OCI-LY3 (cell line): ENCODE measurements around the gene XYLB.

ENCODE experiments used
- H2AFZ ChIP-seq: fragments of 200-600, 300-600 bp; shearing (Covaris generic); 2 replicates; pipeline ENCODE4 v1.6.0; 2014; ENCODE audit warnings: antibody characterized with exemption, low read depth, low read length
- H3K27ac ChIP-seq: fragments of 200-600, 300-600 bp; sonication (generic); 2 replicates; pipeline ENCODE4 v1.5.1; 2014; ENCODE audit warnings: mild to moderate bottlenecking, low read length, moderate library complexity, mixed read lengths
- H3K27me3 ChIP-seq: fragments of 200-600, 300-600 bp; sonication (generic); 2 replicates; pipeline ENCODE4 v1.6.1; 2014; ENCODE audit warnings: low read depth, low read length, mixed read lengths
- H3K36me3 ChIP-seq: fragments of 200-600, 300-600 bp; sonication (generic); replicated peaks from 2 replicates; pipeline ENCODE3; 2014; ENCODE audit warnings: low read depth, low read length, mixed read lengths
- H3K4me1 ChIP-seq: fragments of 300-600, 200-600 bp; sonication (generic); 2 replicates; pipeline ENCODE4 v1.6.1; 2014; ENCODE audit warnings: low read length, mixed read lengths
- H3K4me2 ChIP-seq: fragments of 200-600, 300-600 bp; sonication (generic); 2 replicates; pipeline ENCODE4 v1.6.1; 2014; ENCODE audit warnings: low read length, mixed read lengths
- H3K4me3 ChIP-seq: fragments of 300-600, 200-600 bp; sonication (generic); 2 replicates; pipeline ENCODE4 v1.5.1; 2014; ENCODE audit warnings: antibody characterized with exemption, mild to moderate bottlenecking, low read length, moderate library complexity
- H3K79me2 ChIP-seq: fragments of 300-600, 200-600 bp; shearing (Covaris generic); 2 replicates; pipeline ENCODE4 v1.6.1; 2014; ENCODE audit warnings: mild to moderate bottlenecking, low read length, mixed read lengths
- H3K9ac ChIP-seq: fragments of 300-600, 200-600 bp; shearing (Covaris generic); 2 replicates; pipeline ENCODE4 v1.6.0; 2014; ENCODE audit warnings: mild to moderate bottlenecking, low read length, moderate library complexity
- H3K9me3 ChIP-seq: fragments of 200-600, 300-600 bp; shearing (Covaris generic); 2 replicates; pipeline ENCODE4 v1.6.1; 2014; ENCODE audit warnings: low read length, mixed read lengths; ENCODE audit not compliant: insufficient read depth
- H4K20me1 ChIP-seq: fragments of 200-600, 300-600 bp; sonication (generic); 2 replicates; pipeline ENCODE4 v1.6.1; 2016; ENCODE audit warnings: low read length, mixed read lengths; ENCODE audit not compliant: insufficient read depth
- EZH2phosphoT487 ChIP-seq: fragments of 200-600 bp; shearing (Covaris generic); IDR thresholded peaks from 2 replicates; pipeline ENCODE4 v1.6.1; 2018; ENCODE audit warnings: antibody characterized with exemption, mixed run types, low read depth
- TF ChIP-seq, protein P1 (sequence below): fragments of 200-600, 300-600 bp; sonication (generic); IDR thresholded peaks from 2 replicates; pipeline ENCODE4 v1.5.1; 2014; ENCODE audit warnings: antibody characterized with exemption, low read length, low read depth

The XYLB gene

DNA sequence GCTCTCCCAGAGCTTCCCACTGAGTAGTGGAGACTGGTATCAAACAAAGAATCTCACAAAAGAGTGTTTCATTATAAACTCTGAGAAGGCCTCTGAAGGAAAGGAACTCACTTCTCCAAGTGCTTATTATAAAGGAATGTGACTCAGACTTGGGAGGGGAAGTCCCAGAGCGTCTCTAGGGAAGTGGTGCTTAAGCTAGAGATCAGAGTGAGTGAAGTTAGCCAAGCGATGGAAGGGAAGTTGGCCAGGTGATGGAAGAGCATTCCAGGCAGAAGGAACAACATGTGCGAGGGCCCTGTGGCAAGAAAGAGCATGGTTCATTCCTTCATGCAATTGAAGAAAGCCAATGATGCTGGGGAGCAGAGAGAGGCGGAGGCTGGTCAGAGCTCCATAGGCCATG lies 2.3 kb downstream of the XYLB start:
- Histone ChIP-seq H3K79me2 (peaks cover 43% of the 10 kb centered on the region), H3K36me3 (peaks cover 40% of the 10 kb centered on the region), H2AFZ (no peak overlapping the region), H3K4me1 (peaks cover 22% of the 10 kb centered on the region), H3K4me2 (no peak overlapping the region), H3K27me3 (no peaks in the 10 kb centered on the region), H3K9ac (no peak overlapping the region), H3K27ac (no peak overlapping the region), H4K20me1 (no peaks in the 10 kb centered on the region), H3K4me3 (no peak overlapping the region), H3K9me3 (0 out of 2 replicates have a peak, but pooled peaks cover 5% of the 10 kb centered on the region)
- no peak for TF ChIP-seq EZH2phosphoT487
- TF ChIP-seq, protein P1, sequence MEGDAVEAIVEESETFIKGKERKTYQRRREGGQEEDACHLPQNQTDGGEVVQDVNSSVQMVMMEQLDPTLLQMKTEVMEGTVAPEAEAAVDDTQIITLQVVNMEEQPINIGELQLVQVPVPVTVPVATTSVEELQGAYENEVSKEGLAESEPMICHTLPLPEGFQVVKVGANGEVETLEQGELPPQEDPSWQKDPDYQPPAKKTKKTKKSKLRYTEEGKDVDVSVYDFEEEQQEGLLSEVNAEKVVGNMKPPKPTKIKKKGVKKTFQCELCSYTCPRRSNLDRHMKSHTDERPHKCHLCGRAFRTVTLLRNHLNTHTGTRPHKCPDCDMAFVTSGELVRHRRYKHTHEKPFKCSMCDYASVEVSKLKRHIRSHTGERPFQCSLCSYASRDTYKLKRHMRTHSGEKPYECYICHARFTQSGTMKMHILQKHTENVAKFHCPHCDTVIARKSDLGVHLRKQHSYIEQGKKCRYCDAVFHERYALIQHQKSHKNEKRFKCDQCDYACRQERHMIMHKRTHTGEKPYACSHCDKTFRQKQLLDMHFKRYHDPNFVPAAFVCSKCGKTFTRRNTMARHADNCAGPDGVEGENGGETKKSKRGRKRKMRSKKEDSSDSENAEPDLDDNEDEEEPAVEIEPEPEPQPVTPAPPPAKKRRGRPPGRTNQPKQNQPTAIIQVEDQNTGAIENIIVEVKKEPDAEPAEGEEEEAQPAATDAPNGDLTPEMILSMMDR, result no peak

DNA sequence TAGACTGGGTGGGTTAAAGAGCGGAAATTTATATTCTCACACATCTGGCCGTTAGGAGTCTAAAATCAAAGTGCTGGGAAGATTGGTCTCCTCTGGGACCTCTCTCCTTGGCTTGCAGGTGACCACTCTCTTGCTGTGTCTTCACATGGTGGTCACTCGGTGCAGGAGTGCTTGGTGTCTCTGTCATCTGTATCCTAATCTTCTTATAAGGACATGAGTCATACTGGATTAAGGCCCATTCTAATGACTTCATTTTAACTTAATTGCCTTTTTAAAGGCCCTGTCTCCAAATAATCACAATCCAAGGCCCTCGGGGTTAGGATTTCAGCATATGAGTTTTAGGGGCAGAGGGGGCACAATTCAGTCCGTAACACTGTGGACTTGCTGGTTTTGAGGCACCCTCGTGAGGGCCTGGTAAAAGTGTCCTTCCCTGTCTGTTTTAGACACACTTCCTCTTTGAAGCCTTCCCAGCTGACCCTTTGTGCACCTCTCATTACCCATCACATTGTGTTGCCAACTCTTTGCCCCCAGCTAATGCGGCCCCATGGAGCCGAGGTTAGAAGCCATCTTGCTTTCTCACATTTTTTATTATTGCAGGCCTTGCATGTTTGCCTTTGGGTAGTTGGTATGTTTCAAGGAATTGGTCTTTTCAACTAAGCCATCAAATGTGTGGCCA lies 3.2 kb downstream of the XYLB start:
- no peaks in the 10 kb centered on the region for H4K20me1 ChIP-seq
- no peak for TF ChIP-seq EZH2phosphoT487
- TF ChIP-seq, protein P1, result no peak
- H2AFZ ChIP-seq, result no peak overlapping the region
- no peak overlapping the region for H3K27ac ChIP-seq
- H3K4me1 ChIP-seq, result peaks cover 22% of the 10 kb centered on the region
- peaks cover 43% of the 10 kb centered on the region for H3K36me3 ChIP-seq
- no peaks in the 10 kb centered on the region for H3K27me3 ChIP-seq
- no peaks in the 10 kb centered on the region for H3K9me3 ChIP-seq
- peaks cover 43% of the 10 kb centered on the region for H3K79me2 ChIP-seq
- H3K9ac ChIP-seq, result no peak overlapping the region
- no peak overlapping the region for H3K4me2 ChIP-seq
- H3K4me3 ChIP-seq, result no peak overlapping the region

DNA sequence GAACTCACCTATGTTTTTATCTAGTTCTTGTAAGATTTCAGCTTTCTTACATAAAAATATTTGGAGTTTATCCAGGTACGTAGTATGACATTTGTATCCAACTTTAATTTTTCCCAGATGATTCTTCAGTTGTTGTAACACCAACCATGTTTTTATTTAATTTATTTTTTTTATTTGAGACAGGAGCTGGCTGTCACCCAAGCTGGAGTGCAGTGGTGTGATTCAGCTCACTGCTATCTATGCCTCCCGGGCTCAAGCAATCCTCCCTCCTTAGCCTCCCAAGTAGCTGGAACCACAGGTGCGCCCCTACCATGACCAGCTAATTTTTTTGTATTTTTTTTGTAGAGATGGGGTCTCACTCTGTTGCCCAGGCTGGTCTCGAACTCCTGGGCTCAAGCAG lies 6.6 kb downstream of the XYLB start:
- TF ChIP-seq, protein P1, result no peak
- no peak for TF ChIP-seq EZH2phosphoT487
- peaks cover 60% of the 10 kb centered on the region for H3K36me3 ChIP-seq
- no peaks in the 10 kb centered on the region for H3K27me3 ChIP-seq
- H3K27ac ChIP-seq, result no peak overlapping the region
- H3K9ac ChIP-seq, result no peak overlapping the region
- H3K4me1 ChIP-seq, result peaks cover 12% of the 10 kb centered on the region
- H3K4me3 ChIP-seq, result no peak overlapping the region
- no peaks in the 10 kb centered on the region for H4K20me1 ChIP-seq
- no peaks in the 10 kb centered on the region for H3K9me3 ChIP-seq
- no peak overlapping the region for H2AFZ ChIP-seq
- peaks cover 39% of the 10 kb centered on the region for H3K79me2 ChIP-seq
- H3K4me2 ChIP-seq, result no peak overlapping the region

DNA sequence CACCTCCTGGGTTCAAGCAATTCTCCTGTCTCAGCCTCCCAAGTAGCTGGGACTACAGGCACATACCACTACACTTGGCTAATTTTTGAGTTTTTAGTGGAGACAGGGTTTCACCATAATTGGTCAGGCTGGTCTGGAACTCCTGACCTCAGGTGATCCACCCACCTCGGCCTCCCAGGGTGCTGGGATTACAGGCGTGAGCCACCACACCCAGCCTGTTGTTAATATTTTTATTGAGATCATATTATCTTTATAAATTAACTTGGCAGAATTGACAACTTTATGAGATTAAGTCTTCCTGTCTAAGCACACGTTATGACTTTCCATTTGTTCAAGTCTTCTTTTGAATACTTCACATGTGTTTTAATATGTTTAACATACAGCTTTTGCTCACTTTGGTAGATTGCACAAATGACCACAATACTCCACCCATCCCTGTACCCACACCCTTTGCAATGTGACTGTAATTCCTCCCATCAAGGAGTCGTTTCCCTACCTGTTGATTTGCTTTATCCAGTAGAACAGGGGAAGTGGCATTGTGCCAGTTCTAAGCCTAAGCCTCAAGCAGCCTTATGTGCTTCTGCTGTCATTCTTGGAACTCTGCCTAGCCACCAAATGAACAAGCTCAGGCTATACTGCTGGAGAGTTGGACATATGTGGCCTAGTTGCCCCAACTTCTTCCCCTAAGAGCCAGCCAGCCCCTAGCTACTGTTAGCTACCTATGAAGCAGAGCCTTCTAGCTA lies 8.2 kb downstream of the XYLB start:
- Histone ChIP-seq H3K27ac (no peak overlapping the region), H3K9me3 (no peaks in the 10 kb centered on the region)

More for the DNA sequence above, 8.2 kb downstream of the XYLB start:
- H3K4me2 ChIP-seq, result no peak overlapping the region
- H3K9ac ChIP-seq, result no peak overlapping the region
- no peaks in the 10 kb centered on the region for H4K20me1 ChIP-seq
- H3K4me3 ChIP-seq, result no peak overlapping the region
- no peaks in the 10 kb centered on the region for H3K27me3 ChIP-seq
- H3K36me3 ChIP-seq, result peaks cover 55% of the 10 kb centered on the region
- no peak overlapping the region for H2AFZ ChIP-seq
- no peaks in the 10 kb centered on the region for H3K4me1 ChIP-seq
- H3K79me2 ChIP-seq, result peaks cover 24% of the 10 kb centered on the region
- TF ChIP-seq, protein P1, result no peak
- TF ChIP-seq EZH2phosphoT487, result no peak
